Left kidney (tissue), 2 donors: Measurements from ENCODE around the gene FBXO31. TPM values are rescaled to one million over a fixed set of nuclear protein-coding genes. Genes with fewer than 3 reads are reported as not detected.
"Not testable (repeated sequence)": the region's sequence is repeated elsewhere in the genome, so short reads cannot be mapped to it uniquely, and the experiment has no call there.

Source experiments
- DNase-seq: peaks from one replicate; pipeline ENCODE4 v3.0.0-alpha.2; 2013
- polyA plus RNA-seq: library from polyadenylated mRNA; unstranded; fragments of 120-200 nt; gene quantifications from one replicate; pipeline ENCODE4 v1.2.1, GENCODE V29; 2013; ENCODE audit not compliant: insufficient read length

Gene FBXO31
- polyA plus RNA-seq, 1 donor: 21.2 TPM

GRCh38 chr16:87412371-87412995 is 28.9 kb upstream of the FBXO31 start:
- no peak for DNase-seq

DNA sequence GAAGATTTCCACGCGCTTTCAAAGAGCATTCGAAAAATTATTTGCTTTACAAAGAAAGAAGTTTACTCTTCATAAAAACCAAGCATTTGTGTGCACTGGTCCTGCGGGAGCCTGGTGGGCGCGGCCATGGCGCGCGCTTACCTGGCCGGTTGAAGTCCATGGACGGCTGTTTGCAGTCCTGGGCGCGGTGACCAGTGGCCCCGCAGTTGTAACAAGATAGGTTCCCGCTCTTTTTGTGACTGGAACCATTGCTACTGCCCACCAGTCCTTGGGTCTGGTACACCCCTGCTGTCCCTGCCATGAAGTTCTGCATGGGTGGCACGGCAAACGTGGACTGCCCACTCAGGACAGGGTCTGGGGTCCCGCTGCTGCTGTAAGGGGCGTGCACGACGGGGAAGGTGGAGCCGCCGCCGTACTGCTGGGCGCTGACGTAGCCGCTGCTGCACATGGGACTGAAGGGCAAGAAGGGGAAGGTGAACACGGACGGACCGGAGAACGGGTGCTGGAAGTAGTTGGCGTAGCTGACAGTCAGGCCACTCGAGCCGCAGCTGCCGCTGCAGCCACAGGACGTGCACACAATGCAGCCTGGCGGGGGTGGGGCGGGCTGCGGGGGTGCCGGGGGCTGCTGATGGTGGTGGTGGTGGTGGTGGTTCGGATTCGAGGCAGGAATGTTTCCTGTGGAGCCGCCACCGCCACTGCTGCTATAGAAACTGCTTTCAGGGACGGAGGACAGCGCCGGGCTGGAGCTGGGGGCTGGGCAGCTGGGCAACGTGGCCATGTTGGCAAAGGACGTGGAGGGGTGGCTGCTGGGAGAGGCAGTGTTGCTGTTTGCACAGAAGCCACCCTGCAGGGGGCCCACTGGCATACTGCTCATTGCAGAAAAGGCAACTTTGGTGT is 28.0 kb upstream of the FBXO31 start:
- no peak for DNase-seq

GRCh38 chr16:87410968-87411367 is 27.4 kb upstream of the FBXO31 start:
- no peak for DNase-seq

DNA sequence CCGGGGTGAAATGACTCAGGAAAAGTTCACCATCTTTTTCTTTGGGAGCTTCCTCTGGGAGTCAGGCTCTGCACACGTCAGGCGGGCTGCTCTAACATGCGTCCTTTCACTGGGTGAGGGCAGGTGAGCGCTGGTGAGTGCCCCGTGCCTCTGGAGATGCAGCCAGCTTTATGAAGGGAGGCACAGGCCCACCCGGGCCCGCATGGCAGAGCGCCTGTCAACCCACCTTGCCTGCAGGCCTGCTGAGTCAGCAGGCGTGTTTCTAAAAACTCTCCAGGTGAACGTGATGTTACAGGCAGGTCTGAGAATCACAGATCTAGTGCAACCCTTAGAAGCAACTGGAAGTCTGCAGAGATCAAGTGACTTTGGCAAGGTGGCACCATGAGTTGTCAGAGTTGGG is 27.0 kb upstream of the FBXO31 start:
- DNase-seq: no peak

- DNase-seq: no peak
These were observed 26.2 kb upstream of the FBXO31 start for GRCh38 chr16:87409781-87410180.

- DNase-seq: no peak
These were observed 25.6 kb upstream of the FBXO31 start for GRCh38 chr16:87409153-87409552.

DNA sequence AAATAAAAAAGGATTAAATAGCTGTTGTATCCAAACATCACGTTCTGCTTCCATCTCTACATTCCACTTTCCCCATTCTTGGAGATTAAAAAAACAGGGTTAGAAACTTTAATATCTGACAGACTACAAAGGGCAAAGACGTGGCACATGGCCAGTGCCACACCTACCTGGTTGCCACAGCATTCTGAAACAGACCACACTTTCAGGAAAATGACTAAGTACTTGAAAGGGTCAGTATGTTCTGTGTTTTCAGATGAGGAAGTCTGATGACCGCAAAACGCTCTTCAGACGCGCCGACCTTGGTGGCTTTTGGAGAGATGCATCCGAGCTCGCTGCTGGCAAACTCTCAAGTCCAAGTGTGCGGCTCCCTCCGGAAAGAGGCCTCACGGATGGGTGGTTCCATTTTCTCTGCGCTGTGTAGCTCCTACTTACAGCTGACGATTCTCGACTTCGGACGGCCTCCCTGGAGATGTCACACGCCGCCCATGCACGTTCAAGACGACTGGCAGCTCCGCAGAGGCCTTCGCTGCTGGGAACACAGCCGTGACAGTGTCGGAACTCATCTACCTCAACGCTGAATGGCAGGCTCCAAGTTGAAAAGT is 24.0 kb upstream of the FBXO31 start:
- no peak for DNase-seq

DNA sequence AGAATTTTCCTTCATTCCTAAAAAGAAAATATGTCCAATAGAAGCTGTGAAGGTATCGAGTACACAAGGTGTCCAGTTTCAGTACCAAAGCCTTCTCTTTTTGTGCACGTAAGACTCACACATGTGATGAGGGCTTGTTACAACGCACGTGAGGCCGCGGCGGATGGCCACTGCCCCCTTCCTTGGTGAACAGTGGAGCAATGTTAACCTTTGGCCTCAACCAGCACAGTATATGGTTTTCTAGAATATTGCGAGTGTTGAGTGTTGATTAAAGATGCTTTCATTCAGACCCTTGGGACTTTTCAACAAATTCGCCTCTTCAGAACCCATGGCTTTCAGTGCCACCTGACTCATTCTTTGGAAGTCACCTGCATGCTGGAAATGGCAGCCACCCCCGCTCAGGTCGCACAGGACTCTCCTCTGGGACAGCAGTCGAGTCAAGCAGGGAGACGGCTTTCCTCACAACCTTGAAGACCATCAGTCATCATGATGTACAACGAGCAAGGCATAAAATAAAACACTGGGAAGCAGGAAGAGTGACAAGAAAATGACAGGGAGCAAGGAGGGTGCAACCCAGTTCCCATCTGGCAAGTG is 23.0 kb upstream of the FBXO31 start:
- DNase-seq: no peak

GRCh38 chr16:87404764-87405625 is 21.4 kb upstream of the FBXO31 start:
- no peak for DNase-seq

- DNase-seq: no peak
These were observed 11.7 kb upstream of the FBXO31 start for GRCh38 chr16:87395181-87395842.

DNA sequence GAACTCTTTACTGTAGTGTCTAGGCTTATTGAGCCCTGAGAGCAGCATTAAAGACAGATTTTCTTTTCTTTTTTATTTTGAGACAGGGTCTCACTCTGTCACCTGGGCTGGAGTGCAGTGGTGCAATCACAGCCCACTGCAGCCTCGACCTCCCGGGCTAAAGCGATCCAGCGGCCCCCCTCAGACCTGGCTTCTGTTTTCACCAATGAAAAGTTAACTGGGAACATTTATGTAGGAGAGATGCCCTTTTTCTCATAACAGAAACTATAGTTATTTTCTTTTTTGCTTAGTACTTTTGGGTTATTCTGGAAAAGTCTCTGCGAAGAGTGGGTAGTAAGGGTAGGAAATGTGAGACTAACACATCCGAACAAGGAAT is 10.1 kb upstream of the FBXO31 start:
- DNase-seq: no peak

DNA sequence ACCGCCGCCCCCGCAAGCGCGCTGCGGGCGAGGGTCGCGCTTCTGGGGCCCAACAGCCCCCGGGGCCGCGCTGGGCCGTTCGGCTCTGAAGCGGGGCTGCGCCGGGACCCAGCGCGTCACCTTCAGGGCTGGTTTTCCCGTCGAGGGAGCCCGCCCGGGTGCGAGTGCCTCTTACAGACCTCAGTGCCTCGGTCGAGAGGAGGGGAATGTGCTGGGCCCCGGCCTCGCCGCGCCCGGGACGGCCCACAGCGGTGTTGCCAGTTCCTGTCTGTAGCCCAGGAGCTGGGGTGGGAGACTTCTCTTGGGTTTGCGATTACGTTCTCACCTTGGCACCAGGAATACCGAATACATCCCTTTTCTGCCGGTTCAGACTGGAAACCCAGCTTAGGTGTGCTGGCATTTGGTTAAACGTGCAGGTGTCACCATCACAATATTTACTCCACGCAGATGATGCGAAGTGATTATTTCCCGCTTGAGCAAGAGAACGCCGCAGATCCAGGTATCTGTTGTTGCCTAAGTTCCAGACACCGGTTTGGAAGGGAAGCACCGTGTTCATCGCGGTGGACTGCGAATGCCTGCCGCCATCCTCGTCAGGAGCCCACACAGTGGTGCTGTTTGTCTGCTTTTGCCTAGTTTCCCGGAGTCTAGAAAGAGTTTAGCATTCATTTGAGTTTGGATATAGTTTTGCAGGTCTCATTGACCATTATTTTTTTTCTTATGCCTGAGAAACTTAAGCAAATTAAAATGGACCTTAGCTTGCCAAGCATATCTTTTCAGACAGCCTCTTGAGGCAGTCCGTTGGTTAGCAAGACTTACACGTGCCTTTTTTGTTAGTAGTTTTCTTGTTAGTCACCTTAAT is 9.5 kb upstream of the FBXO31 start:
- no peak for DNase-seq

- peak; percentile 95 for DNase-seq
These were observed 8.6 kb upstream of the FBXO31 start, which contains the start of gene MAP1LC3B for GRCh38 chr16:87391950-87392820. MAP1LC3B (plus strand) TSS chr16:87392336; CDS start chr16:87392428, 92 bp downstream.

- DNase-seq: no peak
These were observed 7.9 kb upstream of the FBXO31 start for GRCh38 chr16:87391324-87391949.

- no peak for DNase-seq
These were observed 7.2 kb upstream of the FBXO31 start for GRCh38 chr16:87390641-87391323.

DNA sequence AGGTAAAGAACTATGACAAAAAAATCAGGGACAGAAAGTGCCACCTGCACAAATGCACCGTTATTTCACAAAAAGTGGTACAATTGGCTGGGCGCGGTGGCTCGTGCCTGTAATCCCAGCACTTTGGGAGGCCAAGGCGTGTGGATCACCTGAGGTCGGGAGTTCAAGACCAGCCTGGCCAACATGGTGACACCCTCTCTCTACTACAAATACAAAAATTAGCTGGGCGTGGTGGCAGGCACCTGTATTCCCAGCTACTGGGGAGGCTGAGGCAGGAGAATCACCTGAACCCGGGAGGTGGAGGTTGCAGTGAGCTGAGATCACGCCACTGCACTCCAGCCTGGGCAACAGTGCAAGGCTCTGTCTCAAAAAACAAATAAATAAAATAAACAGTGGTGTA is 6.3 kb upstream of the FBXO31 start:
- not testable (repeated sequence) for DNase-seq

- DNase-seq: no peak
These were observed 5.7 kb upstream of the FBXO31 start for GRCh38 chr16:87389245-87389644.

GRCh38 chr16:87388818-87389134 is 5.2 kb upstream of the FBXO31 start:
- no peak for DNase-seq
